ENCODE results near the gene CTDSP1.

GRCh38 chr2:218401890-218402289 is 2.2 kb downstream of the CTDSP1 start:
- TF ChIP-seq CTCF (IDR thresholded peaks at IDR 0.05; ENCODE audit: borderline replicate concordance, extremely low read depth, low read length, poor library complexity, severe bottlenecking) (no peak), EZH2 (IDR thresholded peaks at IDR 0.05; ENCODE audit: borderline replicate concordance, low read depth, low read length, severe bottlenecking) (no peak)

Measured in DND-41 (cell line).